Measurements from ENCODE around the gene HIVEP2.

The HIVEP2 gene

DNA sequence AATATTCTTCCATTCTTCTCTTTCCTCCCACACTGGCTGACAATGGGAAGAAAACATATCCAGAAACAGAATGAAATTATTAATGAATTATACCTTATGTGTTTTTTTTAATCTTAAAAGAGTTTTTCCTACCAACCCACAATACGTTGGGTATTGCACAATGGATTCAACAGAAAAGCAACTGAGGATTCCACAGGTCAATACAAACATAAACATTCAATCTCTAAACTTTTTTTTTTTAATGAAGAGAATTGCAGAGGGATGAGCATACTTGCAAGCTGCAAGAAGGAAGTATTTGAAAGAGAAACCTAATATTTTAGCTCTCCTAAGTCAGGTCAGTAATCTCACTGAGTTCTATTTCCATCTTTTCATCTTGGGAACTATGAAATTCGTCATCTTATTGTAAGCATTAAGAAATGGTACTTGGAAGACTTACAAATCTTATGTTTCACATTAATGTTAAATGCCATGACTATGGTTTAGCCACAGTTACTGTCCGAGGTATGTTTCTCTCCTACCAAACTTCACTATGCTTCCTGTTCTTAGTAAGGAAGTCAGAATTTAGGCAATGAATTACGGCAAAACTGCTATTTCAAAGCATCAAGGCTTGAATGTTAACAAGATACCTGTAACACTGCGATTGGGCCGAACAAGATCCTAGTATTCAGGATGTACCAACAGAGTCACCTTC, 100.8 kb downstream of the HIVEP2 start:
- in situ Hi-C loops (cut with MboI; ENCODE audit: low sequenced_read_pairs): no loop called here

- in situ Hi-C loops (cut with MboI; ENCODE audit: low sequenced_read_pairs): no loop called here
These were observed 101.6 kb downstream of the HIVEP2 start for GRCh38 chr6:142843361-142843760.

DNA sequence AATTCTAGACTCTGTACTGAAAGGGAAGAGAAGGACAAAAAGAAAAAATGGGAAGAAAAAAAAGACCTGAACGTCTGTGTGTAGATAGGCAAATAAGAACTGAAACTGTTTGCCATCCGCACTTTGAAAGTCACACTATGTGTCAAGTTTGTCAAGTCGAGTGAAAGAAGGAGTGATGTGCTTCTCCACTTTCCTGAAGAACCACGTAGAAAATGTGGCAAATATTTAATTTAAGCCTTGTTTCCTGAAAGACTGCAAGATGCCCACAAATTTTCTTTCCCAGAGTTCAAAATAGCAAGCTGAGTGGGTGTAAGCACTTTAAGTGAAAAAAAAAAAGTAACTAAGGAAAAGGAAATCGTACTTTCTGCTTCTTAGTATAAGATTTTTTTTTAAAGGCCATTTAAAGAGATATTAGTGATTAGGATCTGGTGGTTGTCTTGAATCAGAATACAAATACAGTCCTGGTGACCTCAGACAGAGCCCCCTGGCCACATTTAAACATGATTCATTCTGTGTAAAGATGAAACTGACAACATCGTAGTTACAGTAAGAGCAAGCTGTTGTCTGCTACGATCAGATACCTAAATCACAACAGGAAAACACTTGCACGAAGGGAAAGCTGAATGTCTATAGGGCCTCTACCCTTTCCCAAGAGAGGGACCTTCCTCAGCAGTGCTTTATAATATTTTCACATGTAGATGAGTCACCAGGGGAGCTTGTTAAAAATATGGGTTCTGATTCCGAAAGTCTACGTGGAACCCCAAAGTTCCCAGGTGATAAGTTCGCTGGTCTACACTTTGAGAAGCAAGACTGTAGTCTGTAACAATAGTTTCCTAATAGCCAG, 102.3 kb downstream of the HIVEP2 start:
- in situ Hi-C loops (cut with MboI; ENCODE audit: low sequenced_read_pairs): no loop called here

- in situ Hi-C loops (cut with MboI; ENCODE audit: low sequenced_read_pairs): no loop called here
These were observed 103.1 kb downstream of the HIVEP2 start for GRCh38 chr6:142841915-142842314.

GRCh38 chr6:142839686-142840040, 105.3 kb downstream of the HIVEP2 start:
- in situ Hi-C loops (cut with MboI; ENCODE audit: low sequenced_read_pairs): no loop called here

DNA sequence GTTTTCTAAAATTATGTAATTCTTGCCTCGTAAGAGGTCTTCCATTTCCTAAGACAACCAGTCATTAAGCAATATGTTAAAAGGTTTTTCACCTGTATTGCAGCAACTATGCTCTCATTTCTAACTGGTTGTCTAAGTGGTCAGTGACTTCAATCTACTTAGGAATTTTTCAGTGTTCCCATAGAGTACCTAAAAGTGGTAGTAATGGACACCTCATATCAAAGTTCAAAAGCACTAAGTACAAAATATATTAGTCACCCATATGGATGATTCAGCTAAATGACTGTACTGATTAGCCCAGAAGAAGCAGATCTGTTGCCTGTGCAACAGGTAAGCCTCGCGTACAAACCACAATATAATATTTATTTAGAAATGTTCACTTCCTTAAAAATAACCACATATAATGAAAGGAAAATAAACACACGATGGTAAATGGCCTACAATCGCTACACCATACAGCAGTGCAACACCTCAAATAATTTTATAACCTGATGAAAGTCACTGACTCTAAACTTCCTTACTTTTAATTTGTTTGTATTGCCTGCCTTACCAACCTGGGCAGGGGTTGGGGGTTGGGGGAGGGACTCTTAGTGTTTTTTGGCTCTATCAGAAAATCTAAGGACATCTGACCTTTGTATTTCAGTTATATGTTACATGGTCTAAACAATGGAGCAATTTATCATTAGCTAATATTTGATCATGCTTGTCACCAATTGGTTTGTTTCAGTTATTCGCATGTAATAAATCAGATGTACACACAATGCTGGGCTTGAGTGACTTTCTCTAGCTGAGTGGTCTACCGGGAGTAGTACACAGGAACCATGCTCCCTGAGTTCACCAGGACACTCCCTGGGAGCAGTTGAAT, 105.9 kb downstream of the HIVEP2 start:
- in situ Hi-C loops (cut with MboI; ENCODE audit: low sequenced_read_pairs): no loop called here

DNA sequence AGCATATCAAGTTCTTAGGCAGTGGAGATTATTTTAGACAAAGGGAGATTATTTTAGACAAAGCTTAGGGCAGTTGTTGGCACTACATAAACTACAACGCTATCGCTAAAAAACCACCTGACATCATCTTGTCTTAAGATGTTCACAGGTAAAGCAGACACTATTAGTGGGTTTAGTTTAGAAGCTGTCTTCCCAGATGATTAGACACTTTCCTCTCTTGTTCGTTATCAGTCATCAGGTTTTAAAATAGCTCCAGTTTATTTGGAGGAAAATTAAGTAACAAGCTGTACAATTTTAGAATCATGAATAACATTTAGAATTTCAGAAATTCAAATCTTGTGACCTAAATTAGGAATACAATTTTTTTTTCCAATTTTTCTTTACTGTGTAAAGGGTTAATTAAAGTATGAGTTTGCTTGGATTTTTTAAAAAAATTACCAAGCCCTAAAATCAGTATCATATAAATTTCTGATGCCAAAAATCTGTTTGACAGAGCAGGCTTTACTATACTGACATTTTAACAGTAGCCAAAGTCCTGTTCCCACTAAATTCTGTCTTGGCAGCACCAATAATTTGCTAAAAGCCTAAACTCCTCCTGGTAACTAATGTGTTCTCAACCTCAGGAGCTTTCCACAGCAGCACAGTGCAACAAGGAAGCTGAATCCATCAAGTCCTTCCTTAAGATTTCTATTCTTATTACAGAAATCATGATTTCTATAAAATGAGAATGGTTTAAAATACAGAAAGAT, 109.0 kb downstream of the HIVEP2 start:
- in situ Hi-C loops (cut with MboI; ENCODE audit: low sequenced_read_pairs): no loop called here

- in situ Hi-C loops (cut with MboI; ENCODE audit: low sequenced_read_pairs): no loop called here
These were observed 110.1 kb downstream of the HIVEP2 start for GRCh38 chr6:142834853-142835252.

GRCh38 chr6:142833798-142834197, 111.2 kb downstream of the HIVEP2 start:
- in situ Hi-C loops (cut with MboI; ENCODE audit: low sequenced_read_pairs): no loop called here

GRCh38 chr6:142833054-142833453, 111.9 kb downstream of the HIVEP2 start:
- in situ Hi-C loops (cut with MboI; ENCODE audit: low sequenced_read_pairs): no loop called here

GRCh38 chr6:142830807-142831206, 114.2 kb downstream of the HIVEP2 start:
- in situ Hi-C loops (cut with MboI; ENCODE audit: low sequenced_read_pairs): no loop called here

DNA sequence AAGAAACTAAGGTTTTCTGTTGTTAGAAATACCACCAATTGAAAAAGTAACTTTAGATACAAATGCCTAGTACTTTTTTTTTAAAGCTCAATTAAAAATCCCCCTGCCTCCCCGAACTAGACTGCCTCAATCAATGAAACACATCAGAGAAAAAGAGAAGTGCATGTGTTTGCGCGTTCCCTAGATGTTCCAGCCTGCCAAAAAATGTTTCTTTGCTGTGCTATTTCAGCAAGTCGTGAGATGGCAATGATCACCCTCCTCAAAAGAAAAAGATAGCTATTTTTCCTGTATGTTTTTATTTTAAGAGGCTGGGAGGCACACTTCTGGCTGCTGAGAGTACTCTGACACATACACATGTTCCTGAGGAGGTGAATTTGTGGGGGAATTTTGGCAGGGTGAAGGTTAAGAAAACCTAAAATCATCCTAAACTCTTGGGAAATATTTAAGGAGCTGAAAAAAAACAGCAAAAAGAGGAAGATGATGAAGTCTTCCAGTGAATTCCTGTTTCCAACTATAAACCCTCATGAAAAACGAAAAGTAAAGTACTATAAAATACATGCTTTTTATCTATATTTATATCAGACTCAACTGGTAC, 114.8 kb downstream of the HIVEP2 start:
- in situ Hi-C loops (cut with MboI; ENCODE audit: low sequenced_read_pairs): no loop called here

- in situ Hi-C loops (cut with MboI; ENCODE audit: low sequenced_read_pairs): no loop called here
These were observed 115.4 kb downstream of the HIVEP2 start for GRCh38 chr6:142829556-142829955.

DNA sequence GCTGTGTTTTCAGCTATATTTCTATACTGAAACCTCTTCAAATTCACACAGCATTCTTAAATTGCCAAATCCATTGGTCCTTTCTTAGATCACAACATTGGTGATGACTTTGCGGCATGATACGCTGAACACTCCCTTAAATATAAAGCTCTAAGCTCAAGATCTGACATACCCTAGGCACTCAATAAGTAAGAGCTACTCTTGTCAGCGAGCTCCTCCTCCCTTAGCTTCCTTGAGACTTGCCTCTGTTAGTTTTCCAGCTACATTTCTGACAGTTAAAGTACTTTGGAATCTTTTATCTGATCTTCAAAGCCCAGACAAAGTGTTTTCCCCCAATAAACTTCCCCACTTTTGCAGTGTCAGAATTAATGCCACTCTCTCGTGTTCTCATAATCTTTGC, 117.0 kb downstream of the HIVEP2 start:
- in situ Hi-C loops (cut with MboI; ENCODE audit: low sequenced_read_pairs): no loop called here

DNA sequence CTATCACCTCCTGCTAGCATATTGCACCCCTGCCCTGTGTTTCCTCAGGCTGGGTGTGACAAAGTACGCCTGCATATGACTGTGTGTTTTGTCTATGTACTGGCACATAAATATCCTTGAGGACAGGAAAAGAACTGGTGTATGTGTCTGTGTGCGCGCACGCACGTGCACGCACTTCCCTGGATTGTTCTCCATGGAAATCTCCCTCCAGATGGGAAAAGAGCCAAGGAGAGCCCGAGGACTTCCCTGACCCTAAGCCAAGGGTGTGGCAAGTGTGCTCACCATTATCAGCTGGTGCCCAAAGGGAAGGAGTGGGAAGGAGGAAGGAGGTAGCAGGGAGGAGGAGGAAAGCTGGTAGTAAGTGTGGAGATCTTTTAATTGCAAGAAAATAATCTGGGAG, 117.6 kb downstream of the HIVEP2 start:
- in situ Hi-C loops (cut with MboI; ENCODE audit: low sequenced_read_pairs): no loop called here

DNA sequence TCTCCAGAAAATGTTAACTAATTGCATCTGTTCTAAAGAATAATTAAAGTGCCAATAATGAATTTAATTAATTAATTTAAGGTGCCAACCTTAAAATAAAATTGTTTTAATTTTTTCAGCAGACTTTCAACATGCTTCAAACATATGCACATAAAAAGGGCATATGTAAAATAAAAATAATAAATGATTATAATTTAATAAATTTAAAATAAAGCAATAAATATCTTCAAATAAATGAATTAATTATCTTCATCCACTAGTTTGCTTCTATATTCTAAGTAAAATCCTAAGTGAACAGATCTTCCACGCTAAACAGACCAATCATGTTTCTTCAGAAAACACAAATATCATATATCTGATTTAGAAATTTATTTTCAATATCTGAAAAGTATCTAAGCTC, 119.2 kb downstream of the HIVEP2 start:
- in situ Hi-C loops (cut with MboI; ENCODE audit: low sequenced_read_pairs): no loop called here

DNA sequence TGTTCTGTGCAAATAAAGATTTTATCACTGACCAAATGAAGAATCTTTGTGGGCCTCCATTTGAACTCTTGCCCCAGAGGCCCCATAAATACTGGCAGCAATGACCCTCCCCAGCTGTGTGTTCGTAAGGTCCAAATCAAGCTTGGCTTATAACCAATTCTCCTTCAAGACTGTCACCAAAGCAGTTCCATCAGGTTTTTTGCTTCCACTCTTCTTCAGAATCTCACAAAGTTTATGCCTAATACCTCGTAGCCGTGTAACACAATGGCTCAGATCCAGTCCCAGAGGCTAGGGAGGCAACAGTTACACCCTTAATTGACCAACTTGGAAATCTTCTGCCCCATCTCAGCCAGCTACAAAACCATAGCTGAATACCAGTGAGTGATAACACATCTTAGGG, 120.5 kb downstream of the HIVEP2 start:
- in situ Hi-C loops (cut with MboI; ENCODE audit: low sequenced_read_pairs): no loop called here

DNA sequence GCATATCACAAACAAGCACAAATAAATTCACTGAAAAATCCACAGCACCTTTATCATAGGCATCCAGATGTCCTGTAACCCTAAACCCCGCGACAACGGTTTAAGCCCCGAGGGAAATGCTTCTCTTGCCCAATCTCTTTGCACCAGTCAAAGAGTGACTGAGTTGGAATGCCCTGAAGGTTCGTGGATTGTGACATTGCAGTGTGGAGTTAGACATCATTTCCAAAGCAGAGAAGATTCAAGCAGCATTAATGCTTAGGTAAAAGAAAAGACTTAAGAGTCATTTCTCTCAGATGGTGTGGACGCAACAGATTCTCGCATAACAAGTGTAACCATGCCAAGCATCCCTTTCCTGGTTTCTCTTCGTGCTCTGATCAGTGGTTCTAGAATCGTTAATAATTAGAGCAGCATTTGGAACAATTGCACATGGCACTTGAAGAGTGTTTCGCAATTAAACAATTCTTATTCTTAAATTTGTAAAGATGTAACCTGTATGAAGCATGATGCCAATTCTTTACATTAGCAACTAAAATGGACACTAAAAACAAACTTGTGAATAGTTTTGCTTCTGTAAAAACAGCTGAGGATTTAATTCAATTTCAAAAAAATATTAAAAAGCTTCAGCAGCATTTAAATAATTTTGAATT, 121.6 kb downstream of the HIVEP2 start:
- in situ Hi-C loops (cut with MboI; ENCODE audit: low sequenced_read_pairs): no loop called here

DNA sequence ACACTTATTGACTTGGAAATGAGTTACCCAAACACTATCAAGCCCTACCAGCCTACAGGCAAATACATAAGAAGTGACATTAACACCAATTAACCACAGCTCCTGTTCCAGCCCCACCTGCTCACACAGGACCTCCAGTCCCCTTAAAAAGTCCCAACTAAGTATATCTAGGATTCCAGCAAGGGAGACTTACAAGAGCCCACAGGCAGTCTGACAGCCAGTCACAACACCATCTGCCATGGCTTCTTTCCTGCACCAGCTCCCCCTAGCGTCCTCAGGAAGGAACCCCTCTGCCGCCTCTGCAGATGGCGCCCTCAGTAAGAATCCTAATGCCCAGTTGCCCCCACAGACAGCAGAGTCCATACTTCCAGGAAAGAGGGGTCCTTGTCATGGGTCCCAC, 122.1 kb downstream of the HIVEP2 start:
- in situ Hi-C loops (cut with MboI; ENCODE audit: low sequenced_read_pairs): no loop called here

GRCh38 chr6:142822383-142822782, 122.6 kb downstream of the HIVEP2 start:
- in situ Hi-C loops (cut with MboI; ENCODE audit: low sequenced_read_pairs): no loop called here

Measured in HL-60/S4 treated with phorbol 12-myristate 13-acetate at 8.2 ng/mL for 4 days and 3 days (cell line).